GM21367 (cell line): Measurements from ENCODE around the gene AGAP1.

Experiments used
- ATAC-seq: cut with Tn5 transposase; IDR thresholded peaks from one replicate; pipeline ENCODE4 v1.9.1; 2021; ENCODE audit not compliant: unreplicated experiment

Gene AGAP1

GRCh38 chr2:235703711-235704295 is 210.0 kb downstream of the AGAP1 start:
- no peak for ATAC-seq

GRCh38 chr2:235705296-235705695 is 211.5 kb downstream of the AGAP1 start:
- ATAC-seq: no peak

GRCh38 chr2:235706506-235706905 is 212.7 kb downstream of the AGAP1 start:
- no peak for ATAC-seq

- no peak for ATAC-seq
Measured at GRCh38 chr2:235707411-235708096, 213.7 kb downstream of the AGAP1 start.

- no peak for ATAC-seq
Measured at GRCh38 chr2:235709124-235709813, 215.4 kb downstream of the AGAP1 start.

GRCh38 chr2:235709969-235710879 is 216.4 kb downstream of the AGAP1 start:
- ATAC-seq: no peak

GRCh38 chr2:235710933-235711332 is 217.1 kb downstream of the AGAP1 start:
- ATAC-seq: no peak

- ATAC-seq: no peak
Measured at GRCh38 chr2:235711527-235711926, 217.7 kb downstream of the AGAP1 start.

GRCh38 chr2:235712176-235712575 is 218.3 kb downstream of the AGAP1 start:
- ATAC-seq: no peak

- no peak for ATAC-seq
Measured at GRCh38 chr2:235713189-235713588, 219.3 kb downstream of the AGAP1 start.

GRCh38 chr2:235715601-235716000 is 221.8 kb downstream of the AGAP1 start:
- ATAC-seq: no peak

- ATAC-seq: no peak
Measured at GRCh38 chr2:235716875-235717496, 223.1 kb downstream of the AGAP1 start.

GRCh38 chr2:235719146-235719942 is 225.5 kb downstream of the AGAP1 start:
- no peak for ATAC-seq

- ATAC-seq: no peak
Measured at GRCh38 chr2:235721625-235722024, 227.8 kb downstream of the AGAP1 start.

GRCh38 chr2:235722869-235723268 is 229.0 kb downstream of the AGAP1 start:
- ATAC-seq: no peak

GRCh38 chr2:235723371-235723770 is 229.5 kb downstream of the AGAP1 start:
- no peak for ATAC-seq

- ATAC-seq: no peak
Measured at GRCh38 chr2:235723811-235724465, 230.1 kb downstream of the AGAP1 start.

- no peak for ATAC-seq
Measured at GRCh38 chr2:235725016-235725489, 231.2 kb downstream of the AGAP1 start.

- ATAC-seq: no peak
Measured at GRCh38 chr2:235725841-235726240, 232.0 kb downstream of the AGAP1 start.
